Measurements from ENCODE around the gene CDA.

CDA gene

DNA sequence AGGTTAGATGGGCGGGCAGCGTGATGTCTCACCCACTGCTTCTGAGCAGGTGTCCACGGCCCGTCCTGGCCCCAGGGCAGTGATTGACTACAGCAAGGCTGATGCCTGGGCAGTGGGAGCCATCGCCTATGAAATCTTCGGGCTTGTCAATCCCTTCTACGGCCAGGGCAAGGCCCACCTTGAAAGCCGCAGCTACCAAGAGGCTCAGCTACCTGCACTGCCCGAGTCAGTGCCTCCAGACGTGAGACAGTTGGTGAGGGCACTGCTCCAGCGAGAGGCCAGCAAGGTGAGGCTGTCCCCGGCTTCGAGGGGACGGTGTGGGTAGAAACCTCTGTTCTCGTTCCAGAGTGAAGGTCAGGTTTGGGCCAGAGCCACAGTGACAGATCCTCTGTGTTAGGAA is 60.0 kb downstream of the CDA start:
- no peak for DNase-seq (ENCODE audit: low read depth in 2 of 2)

DNA sequence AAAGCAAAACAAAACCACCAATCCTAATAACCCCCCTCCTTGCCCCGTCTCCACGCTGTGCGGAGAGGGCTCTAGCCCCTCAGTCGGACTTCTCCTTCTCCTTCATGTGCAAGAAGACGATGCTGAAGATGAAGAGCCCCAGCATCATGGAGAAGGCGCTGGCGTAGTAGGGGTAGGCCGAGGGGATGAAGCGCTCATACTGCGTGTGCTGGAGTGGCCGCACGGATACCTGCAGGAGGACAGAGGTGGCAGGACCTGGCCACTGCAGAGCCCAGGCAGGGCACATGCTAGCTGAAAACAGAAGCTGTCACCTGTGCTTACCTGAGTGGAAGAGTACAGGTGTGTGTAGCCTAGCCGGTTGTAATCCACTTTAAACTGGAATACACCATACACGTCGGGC is 63.4 kb downstream of the CDA start:
- no peak for DNase-seq (ENCODE audit: low read depth in 2 of 2)

DNA sequence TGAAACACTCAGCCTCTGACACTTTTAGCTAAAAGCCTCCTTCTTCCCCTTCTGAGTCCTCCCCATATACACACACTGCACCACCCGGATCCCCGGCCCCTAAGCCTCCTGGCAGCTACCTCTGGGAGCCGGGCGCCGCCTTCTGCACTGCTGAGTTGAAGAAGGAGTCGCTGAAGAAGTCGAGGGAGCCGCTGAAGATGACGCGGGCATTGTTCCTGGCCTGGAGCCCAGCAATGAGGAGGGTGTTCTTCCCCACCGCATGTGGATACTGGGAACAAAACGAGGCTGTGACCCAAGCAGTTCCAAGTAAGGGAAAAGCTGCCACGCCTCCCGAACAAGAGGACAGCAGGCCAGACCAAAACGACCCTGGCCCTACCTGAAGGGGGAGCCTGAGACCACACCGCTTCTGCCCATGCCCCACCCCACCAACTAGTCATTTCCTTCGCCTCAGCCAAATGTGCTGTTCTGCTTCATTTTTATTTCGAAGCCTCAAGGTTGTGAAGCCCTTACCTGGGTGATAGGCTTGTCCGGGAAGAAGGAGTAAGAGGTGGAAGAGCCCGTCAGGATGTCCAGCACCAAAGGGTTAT is 65.3 kb downstream of the CDA start:
- no peak for DNase-seq (ENCODE audit: low read depth in 2 of 2)

DNA sequence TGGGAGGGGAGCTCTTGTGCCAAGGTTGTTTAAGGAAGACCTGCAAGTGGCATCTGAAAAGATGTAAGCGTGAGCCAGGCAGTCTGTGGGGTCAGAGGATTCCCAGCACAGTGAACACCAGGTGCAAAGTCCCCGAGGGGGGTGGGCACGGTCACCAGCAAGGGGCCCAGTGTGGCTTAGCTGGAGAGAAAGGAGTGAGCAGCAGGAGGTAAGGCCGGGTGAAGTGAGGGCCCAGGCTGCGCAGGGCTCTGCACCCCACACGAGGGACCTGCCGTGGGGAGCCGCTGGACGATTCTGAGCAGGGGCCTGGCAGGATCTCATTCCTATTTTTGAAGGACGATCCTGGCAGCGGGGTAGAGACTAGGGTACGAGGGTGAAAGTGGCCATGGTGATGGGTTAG is 68.1 kb downstream of the CDA start:
- DNase-seq (ENCODE audit: low read depth in 2 of 2), result no peak

DNA sequence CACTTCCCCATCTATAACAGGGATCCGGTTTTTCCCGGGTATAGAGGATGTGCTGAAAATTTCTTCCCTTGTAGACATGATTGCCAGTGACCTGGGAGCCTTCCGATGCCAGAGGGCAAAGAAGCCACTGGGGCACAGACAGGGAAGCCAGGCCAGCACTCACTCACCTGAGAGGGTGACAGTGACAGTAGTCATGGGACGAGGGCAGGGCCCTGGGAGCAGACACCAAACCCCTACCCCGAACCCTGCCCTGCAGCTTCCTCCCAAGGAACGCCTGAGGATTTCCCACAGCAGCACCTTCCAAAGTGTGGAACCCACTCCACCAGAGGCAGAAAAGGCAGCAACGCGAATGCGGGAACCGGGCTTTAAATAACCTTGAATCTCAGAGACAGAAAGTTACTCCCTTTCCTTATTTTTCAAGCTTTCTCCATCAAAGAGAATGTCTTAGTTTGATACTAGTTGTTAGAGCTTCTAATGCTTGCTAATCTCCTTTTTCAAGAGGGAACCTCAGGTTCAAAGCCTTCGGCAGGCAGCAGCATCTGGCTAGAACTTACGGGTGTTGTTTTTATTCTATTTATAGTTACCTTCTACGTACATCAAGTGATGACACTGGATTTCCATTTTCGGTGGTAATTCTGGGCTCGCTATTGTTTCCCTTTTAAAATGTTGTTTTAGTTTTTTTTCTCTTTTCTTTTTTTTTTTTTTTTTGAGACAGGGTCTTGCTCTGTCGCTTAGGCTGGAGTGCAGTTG is 69.4 kb downstream of the CDA start:
- DNase-seq (ENCODE audit: low read depth in 2 of 2), result no peak

DNA sequence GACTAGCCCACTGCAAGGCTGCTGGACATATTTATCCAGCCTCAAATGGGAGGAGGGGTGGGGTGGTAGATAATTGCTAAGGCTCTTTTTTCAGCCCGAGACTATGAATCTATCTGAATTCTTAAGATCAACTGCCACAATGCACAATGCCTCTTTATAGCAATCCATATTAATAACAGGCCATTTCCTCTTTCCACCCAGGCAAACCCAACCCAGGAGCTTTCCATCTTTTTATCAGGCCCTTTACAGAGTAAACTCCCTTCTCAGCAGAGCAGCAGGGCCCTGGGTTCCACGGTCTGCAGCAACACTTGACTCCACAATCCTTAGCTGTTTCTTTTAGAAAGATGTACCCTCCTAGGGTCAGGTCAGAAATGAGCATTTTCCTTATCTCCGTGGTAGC is 71.5 kb downstream of the CDA start:
- no peak for DNase-seq (ENCODE audit: low read depth in 2 of 2)

DNA sequence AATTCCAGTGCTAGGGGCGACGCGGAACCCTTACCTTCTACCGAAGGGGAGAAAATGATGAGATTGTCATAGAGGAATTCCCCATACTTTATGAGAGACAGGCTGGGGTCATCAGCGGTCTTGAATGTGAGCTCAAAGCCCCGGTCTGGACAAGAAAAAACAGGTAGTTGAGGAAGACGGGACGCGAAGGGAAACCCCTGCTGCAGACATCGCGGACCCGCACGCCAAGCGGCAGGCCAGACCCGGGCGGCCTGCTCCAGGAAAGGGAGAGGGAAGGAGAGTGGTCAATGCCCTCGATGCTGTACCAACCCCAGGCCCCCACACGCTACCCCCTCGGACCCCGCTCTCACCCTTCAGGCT is 71.9 kb downstream of the CDA start:
- DNase-seq (ENCODE audit: low read depth in 2 of 2), result no peak

DNA sequence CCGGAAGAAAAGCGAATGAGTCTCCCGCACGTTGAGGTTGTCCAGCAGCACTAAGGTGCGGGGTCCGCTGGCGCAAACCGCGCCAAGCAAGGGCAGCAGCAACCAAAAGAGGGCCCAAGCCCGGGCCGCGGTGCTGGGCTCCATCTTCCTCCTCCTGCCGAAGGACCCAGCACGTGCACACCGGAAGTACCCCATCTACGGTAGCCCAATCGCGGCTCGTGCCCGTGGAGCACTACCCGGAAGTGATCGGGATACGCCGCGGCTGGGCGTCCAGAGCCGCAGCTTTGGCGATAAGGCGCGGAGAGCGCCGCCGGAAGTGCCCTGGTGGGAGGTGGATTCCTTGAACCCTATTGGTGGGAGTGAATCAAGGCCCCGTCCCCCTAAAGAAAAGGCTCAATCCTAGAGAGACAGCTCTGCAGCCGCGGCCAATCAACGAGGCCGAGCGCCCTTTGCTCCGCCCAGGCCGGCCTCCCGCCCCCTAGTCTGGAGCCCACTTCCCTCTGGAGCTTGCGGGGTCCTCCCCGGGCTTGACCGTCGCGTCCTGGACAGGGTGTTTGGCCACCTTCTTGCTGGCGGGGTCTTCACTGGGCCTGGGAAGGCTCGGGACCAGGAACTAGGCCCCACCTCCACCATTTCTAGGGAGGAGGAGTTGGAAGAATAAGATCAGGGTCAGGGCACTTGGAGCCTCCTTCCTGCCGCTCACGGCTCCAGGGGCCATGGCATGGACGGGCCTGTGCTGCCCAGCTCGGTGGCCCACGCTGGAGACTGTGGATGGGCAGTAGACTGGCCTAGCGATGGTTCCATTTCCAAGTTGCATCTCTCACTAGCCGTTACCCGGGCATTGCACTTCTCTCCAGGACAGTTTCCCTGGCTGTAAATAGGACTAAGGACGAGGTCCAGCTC is 72.6 kb downstream of the CDA start, which contains the start of gene DDOST:
Gene DDOST (minus strand): TSS at position 163 of the 903 bp plus-strand sequence. CDS start 19 bp downstream, at position 144.
- peak; percentile 86 to 89 for DNase-seq (ENCODE audit: low read depth in 2 of 2)

DNA sequence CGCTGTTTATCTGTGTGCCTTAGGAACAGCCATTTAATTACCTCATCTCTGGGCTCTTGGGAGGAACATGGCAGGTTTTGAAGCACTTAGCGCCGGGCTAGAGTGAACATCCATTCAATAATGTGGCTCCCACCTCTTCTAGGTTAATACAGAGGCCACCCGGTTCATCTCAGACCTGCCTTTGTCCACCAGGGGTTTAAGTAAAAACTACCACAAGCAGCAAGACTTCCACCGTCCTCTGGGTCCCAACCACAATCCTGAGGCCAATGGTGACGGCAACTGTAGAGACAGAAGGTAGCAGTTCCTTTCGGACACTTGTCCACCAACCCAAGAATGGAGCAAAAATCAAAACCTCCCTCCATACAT is 73.2 kb downstream of the CDA start:
- no peak for DNase-seq (ENCODE audit: low read depth in 2 of 2)

DNA sequence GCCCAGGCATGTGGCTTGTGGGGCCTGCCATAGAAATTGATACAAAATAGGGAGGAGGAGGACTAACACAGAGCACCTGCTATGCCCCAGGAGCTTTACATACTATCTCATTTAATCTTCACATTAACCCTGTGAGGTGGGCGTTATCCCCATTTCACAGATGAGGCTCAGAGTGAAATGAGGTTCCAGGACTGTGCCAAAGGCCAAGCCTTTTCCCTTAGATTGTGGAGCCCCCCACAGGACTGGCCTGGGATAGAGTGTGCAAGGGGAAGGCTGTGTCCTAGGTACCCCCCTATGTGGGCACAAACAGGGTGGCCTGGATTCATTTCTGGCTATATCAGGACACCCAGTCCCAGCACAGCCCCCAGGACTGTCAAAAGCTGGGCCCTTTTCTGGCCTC is 74.5 kb downstream of the CDA start:
- no peak for DNase-seq (ENCODE audit: low read depth in 2 of 2)

DNA sequence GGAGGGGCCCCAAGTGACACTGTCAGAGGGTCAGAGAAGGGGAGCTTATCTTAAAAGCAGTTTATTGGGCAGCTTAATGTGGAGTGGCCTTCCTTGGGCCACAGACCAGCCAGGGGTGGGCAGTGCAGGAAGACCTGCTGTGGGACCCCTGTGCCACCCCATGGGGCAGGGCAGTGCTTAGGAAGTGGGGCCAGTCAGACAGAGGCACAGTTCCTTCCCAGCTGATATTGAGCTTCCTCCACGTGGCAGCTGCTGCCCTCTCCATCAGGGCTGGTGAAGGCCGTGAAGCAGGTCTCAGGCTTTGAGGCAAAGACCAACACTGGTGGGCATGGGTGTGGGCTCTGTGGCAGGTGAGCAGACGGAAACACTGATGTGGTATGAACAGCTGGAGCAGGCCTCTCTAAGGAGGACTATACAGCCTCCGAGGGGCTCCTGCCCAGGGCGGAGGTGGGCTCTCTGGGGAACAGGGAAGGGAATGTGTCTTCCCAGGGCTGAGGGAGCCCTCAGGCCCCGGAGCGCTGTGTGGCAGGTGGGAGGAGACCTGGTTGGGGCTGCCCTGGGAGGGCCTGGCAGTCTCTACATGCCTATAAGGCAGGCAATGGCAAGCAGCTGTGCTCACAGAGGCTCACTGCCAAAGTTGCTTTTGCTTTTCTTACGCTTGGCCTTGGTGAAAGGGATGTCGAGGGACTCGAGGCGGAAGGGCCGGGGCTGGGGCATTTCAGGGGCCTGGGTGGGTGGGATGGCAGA is 75.2 kb downstream of the CDA start:
- DNase-seq (ENCODE audit: low read depth in 2 of 2), result no peak

DNA sequence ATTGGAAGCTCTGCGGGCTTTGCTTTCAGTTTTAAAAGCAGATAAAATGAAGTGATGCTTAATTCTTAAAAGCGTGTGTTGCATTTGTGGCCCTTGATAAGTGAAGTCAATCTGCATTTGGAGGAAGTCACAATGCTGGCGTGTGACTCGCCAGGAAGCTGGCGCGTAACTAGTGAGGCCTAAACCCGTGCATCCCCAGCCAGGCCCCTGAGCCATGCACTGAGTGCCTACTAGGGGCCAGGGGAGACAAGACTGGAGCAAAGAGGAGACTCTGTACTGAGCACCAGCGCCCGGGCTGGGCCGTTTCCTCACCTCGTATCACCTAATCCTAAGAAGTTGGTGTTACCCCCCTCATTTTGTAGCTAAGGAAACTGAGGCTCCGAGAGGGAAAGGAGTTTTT is 76.8 kb downstream of the CDA start:
- no peak for DNase-seq (ENCODE audit: low read depth in 2 of 2)

DNA sequence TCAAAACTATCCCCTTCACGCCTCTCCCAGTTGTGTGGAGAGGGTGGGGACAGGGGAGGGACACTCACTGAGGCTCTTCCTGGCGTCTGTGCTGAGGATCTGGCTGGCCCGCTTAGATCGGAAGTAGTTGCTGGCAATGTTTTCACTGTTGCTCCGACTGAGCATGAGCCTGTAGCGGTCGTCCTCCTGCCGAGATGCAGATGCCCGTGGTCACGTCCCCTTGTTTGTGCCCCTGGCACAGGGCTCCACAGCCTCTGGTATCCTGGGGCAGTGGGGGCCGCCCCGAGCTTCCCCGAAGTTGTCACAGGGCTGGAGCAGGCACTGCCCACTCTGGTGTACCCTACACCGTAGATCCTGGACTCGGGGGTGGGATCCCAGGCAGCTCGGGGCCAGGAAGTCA is 77.2 kb downstream of the CDA start:
- no peak for DNase-seq (ENCODE audit: low read depth in 2 of 2)

DNA sequence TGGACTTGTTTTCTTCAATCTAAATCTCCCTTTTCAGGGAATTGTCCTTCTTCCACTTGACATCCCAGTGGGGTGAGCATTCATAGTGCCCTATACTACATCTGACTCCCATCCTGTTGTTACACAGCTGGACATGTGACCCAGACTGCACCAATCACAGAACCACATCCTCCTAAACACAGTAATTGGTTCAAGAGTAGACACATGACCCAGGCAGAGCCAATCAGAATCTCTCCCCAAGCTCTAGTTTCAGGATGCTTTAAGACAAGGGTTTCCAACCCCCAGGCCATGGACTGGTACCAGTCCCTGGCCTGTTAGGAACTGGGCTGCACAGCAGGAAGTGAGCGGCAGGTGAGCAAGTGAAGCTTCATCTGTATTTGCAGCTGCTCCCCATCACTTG is 77.9 kb downstream of the CDA start:
- DNase-seq (ENCODE audit: low read depth in 2 of 2), result no peak
